SIG-M5 (cell line): Measurements from ENCODE around the gene MRPL49.
"Not testable (repeated sequence)": the region's sequence is repeated elsewhere in the genome, so short reads cannot be mapped to it uniquely, and the experiment has no call there.

Experiments used
- DNase-seq: peaks from one replicate; lab custom pipeline; 2025; lab: John Stamatoyannopoulos, UW

Gene MRPL49

DNA sequence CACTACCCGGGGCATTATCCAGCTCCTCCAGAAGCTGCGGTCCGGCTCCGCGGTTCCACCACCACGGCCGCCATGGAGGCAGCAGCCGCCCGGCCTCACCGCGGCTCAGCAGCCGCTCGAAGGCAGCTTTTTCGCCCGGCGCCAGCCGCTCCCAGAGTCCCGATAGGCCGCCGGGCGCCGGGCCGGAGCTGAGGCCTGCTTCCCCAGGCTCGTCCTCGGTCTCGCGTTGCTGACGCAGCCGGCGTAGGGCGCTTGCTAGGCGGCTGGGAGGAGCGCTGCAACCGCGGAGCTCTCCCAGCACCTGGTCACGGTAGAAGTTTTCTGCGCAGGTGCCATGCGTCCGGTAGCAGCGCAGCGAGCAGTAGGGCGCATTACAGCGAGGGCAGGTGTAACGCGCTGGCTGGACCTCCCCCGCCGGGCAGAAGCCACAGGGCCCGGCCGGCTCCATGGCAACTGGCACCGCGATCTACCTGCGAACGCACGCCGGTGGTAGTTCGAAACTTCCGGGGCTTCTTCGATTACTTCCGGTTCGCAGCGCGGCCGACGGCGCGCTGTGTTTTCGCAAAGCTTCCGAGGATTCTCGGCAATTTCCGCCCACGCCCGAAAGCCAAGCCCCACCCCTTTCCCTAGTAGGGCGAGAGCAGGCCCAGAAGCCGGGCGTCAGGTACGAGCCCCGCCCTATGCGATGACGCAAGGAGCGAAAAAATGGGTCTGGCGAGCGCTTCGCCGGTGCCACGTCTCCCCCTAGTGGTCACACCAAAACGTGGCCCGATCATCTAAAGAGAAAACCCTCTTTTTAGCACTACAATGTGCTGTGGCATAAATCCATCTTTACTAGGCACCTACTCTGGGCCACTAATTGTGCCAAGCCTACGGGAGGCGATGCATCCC lies 4.7 kb upstream of the MRPL49 start, which contains the start of gene ZNHIT2:
ZNHIT2 (minus strand) TSS at position 496 of the 891 bp plus-strand sequence; CDS start at position 448, 48 bp downstream.
- DNase-seq: peak; percentile 66

GRCh38 chr11:65118097-65118837 lies 3.9 kb upstream of the MRPL49 start:
- no peak for DNase-seq

GRCh38 chr11:65118891-65119669 lies 3.0 kb upstream of the MRPL49 start:
- DNase-seq: not testable (repeated sequence)

GRCh38 chr11:65119670-65119995 lies 2.5 kb upstream of the MRPL49 start:
- no peak for DNase-seq

DNA sequence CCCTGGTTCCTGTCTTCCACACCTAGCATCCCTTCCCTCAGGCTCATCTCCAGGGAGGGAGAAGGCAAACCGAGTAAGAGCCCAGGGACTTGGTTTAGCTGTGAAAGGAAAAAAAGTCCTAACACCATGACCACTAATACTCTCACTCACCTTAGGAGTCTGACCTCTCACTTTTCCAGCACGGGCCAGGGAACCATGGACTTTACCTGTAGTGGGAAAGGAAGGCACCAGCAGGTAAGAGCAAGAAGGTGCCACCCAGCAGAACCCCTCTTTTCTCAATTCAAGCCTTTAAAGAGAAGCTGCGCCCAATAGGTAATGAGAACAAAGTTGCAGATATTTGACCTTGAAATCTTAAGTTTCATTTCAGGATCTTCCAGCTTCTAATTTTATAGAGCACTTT lies 1.3 kb upstream of the MRPL49 start:
- no peak for DNase-seq

GRCh38 chr11:65121447-65121864 lies 665 bp upstream of the MRPL49 start:
- DNase-seq: no peak

DNA sequence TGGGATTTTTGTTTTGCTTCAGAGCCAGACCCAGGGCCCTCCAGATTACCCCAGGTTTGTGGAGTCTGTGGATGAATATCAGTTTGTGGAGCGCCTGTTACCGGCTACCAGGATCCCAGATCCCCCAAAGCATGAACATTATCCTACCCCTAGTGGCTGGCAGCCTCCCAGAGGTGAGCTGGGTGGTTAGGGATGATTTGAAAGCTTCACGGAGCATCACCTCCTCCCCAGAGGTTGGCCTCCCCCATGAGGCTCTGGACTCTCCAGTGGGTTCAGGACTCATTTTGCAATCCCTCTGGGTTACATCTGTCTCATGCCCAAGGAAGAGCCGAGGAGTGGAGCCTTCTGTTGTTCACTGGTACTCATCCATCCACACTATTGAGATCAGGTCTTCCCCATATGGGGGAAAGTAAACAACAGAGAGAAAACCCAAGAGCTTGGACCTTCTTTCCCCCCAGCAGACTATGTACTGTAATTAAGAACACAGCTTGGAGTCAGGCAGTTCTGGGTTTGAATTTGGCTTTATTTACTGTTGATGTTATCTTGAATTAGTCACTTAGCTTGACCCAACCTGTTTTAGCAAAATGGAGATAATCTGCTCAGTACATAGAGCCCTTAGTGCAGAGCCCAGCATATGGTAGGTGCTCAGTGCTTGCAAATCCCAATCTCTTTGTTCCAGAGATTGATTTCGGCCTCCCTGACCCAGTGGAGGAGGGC lies 2.5 kb downstream of the MRPL49 start:
- DNase-seq: no peak

- DNase-seq: no peak
Measured at GRCh38 chr11:65125197-65126056, 3.3 kb downstream of the MRPL49 start.

GRCh38 chr11:65126624-65127274 lies 4.6 kb downstream of the MRPL49 start:
- DNase-seq: no peak

DNA sequence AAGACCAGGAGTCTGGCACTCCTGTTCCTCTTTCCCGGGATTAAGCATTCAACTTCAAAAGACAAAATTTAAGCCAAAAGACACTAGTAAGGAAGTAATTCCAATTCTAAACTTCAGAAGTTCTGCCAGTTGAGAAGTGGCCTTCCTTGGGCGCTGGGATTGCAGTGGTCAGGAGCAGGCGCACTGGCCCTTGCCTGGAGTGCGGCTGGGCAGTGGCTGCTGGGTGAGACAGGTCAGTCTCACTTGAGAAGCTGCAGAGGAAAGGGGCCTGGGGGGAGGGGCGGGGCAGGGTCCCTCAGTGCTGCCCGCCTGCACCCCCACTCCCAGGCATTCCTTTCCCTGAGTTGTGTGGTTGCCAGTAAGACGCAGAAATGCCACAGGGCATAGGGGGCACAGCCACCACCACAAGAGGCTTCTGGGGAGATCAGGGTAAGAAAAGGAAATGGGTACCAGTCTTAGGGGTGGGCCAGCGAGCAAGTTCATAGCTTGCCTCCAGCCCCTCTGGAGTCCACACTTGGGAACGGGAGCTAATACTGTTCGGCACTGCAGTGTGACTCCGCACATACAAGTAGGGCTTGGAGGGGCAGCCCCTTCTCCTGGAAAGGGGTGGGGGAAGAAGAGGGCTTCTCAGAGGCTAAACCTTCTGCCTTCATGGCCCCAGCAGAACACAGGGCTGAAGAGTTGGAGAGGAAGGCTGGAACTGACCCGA lies 5.5 kb downstream of the MRPL49 start:
- no peak for DNase-seq

DNA sequence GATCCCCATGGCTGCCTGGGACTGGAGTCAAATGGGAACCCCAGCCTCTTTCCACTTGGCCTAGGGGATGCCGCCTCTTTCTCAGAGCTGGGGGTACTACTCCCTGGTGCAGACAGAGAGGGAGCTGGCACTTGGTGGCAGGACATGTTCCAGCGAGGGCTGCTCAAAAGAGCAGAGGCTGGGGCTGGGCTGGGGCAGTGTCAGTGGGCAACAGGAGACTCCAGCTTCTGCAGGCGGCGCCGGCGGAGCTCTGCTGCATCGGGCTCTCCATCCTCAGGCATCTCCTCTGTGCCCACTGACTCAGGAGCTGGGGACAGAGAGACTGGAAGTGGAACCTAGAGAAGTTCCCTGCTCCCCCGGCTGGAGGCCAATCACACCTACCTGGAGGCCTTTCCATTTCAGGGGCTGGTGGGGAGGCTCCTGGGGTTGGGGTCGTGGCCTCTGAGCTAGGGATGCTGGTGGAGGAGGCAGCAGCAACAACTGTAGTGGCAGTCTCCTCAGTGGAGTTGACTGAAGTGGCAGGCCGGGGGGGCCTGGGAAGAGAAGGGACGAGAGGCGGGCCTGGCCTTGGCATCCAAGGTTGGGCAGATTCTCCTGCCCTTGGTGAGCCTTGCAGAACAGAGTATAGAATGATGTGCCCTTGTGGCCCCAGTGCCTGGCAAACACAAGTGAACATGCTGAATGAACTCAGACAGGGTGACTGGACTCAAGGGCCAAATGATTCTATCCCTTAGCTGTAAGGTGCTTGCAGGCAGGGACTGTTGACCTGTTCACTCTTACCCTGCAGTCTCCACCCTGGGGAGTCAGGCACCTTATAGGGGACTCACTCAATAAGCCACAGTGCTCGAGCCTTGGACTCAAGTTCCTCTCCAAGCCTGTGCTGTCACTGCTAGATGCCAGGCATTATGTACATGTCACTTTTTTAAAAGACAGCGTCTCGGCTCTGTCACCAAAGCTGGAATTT lies 6.3 kb downstream of the MRPL49 start:
- no peak for DNase-seq

GRCh38 chr11:65129649-65130441 lies 7.7 kb downstream of the MRPL49 start:
- no peak for DNase-seq

- no peak for DNase-seq
Measured at GRCh38 chr11:65130631-65131416, 8.7 kb downstream of the MRPL49 start.

DNA sequence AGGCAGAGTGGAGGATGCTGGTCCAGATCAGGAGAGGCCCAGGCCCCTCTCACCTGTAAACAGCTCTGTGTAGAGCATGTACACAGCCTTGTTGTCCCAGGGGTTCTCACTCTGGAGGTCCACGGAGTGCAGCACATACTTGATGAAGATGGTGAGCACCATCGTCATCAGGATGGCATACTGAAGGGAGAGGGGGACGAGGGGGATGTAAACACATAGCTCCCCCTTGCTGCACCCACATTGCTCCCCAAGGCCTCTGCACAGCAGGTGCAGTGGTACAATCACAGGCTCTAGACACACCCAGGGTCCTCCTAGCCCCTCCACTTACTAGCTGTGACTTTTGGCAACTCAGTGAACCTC lies 9.3 kb downstream of the MRPL49 start:
- no peak for DNase-seq

- DNase-seq: no peak
Measured at GRCh38 chr11:65131895-65132237, 9.7 kb downstream of the MRPL49 start.

- DNase-seq: no peak
Measured at GRCh38 chr11:65132238-65132987, 10.3 kb downstream of the MRPL49 start.
